Hepatocyte (in vitro differentiated cells): Measurements from ENCODE around the gene TNS3.

Experiments
- EZH2 ChIP-seq: fragments of 200-600 bp; sonication (generic); IDR thresholded peaks from 2 replicates; pipeline ENCODE4 v1.6.1; 2016; ENCODE audit warnings: antibody characterized with exemption, mild to moderate bottlenecking, borderline replicate concordance
- TF ChIP-seq, protein P1 (sequence below): fragments of 200-600 bp; sonication (generic); IDR thresholded peaks from 2 replicates; pipeline ENCODE4 v1.5.1; 2016; ENCODE audit warnings: antibody characterized with exemption, mild to moderate bottlenecking; ENCODE audit not compliant: poor library complexity

DNA sequence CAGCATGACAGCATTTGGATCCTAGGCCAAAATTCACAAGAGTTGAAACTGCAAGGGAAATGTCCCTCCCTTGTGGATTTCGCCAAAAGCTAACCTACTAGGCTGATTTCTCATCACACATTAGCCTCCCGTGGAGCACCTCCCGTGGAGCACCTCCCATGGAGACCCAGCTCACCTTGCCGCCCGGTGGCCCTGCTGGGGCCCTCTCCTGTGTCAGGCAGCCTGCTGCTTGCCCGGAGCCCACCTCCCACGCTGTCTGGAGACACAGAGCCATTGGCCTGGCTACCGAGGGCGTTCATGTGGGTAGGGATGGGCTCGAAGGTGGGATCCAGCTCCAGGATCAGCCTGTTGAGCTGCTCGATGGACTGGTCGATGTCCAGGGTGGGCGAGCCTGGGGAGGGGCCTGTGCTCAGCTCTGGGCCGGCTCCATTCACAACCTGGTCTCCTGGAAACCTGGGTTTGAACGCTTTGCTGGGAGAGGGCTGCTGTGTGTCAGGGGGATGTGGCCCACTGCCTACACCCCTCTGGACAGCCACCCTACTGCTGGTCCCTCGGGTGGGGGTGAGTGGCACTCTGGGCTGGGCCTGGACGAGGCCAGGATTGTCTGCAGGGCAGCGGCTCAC, 213.6 kb downstream of the TNS3 start:
- no peak for TF ChIP-seq EZH2
- TF ChIP-seq, protein P1, sequence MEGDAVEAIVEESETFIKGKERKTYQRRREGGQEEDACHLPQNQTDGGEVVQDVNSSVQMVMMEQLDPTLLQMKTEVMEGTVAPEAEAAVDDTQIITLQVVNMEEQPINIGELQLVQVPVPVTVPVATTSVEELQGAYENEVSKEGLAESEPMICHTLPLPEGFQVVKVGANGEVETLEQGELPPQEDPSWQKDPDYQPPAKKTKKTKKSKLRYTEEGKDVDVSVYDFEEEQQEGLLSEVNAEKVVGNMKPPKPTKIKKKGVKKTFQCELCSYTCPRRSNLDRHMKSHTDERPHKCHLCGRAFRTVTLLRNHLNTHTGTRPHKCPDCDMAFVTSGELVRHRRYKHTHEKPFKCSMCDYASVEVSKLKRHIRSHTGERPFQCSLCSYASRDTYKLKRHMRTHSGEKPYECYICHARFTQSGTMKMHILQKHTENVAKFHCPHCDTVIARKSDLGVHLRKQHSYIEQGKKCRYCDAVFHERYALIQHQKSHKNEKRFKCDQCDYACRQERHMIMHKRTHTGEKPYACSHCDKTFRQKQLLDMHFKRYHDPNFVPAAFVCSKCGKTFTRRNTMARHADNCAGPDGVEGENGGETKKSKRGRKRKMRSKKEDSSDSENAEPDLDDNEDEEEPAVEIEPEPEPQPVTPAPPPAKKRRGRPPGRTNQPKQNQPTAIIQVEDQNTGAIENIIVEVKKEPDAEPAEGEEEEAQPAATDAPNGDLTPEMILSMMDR, result no peak
